HFF-Myc (cell line): ENCODE data around the gene COL5A1.

ENCODE experiments used
- DNase-seq: peaks from one replicate; pipeline ENCODE4 v3.0.0-alpha.2; 2011; ENCODE audit warnings: low read depth; ENCODE audit errors: extremely low read depth
- H3K4me3 ChIP-seq: replicated peaks from 2 replicates; pipeline ENCODE4 v1.5.1; 2011; ENCODE audit warnings: low read depth, mild to moderate bottlenecking, control low read depth, low read length
- TF ChIP-seq, protein P1 (sequence below): IDR thresholded peaks from 2 replicates; pipeline ENCODE4 v1.5.1; 2012; ENCODE audit warnings: mild to moderate bottlenecking, low read depth, low read length, control low read depth; ENCODE audit errors: missing control alignments

Gene COL5A1

DNA sequence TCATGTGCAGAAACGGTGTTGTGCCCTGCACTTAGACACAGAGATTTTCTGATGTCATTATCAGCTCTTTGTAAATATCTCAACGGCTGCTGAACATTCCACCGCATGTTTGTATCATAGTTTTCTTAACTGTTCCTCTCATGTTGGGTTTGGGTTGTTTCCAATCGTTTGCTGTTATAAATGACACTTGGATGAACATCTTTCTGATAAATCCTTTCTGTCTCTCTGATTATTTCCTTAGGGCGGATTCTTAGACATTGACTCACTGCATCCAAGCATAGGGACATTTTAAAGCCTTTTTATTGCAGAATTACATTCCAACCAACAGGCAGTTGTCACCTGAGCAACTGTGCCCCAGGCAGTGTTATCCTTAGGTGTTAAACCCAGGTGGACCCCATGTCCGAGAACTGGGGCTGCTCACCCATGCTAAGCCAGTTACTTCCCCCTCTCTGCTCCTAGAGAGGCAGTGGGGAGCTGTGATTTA lies 28.5 kb downstream of the COL5A1 start:
- no peak for DNase-seq
- no peak overlapping the region for H3K4me3 ChIP-seq
- TF ChIP-seq, protein P1, sequence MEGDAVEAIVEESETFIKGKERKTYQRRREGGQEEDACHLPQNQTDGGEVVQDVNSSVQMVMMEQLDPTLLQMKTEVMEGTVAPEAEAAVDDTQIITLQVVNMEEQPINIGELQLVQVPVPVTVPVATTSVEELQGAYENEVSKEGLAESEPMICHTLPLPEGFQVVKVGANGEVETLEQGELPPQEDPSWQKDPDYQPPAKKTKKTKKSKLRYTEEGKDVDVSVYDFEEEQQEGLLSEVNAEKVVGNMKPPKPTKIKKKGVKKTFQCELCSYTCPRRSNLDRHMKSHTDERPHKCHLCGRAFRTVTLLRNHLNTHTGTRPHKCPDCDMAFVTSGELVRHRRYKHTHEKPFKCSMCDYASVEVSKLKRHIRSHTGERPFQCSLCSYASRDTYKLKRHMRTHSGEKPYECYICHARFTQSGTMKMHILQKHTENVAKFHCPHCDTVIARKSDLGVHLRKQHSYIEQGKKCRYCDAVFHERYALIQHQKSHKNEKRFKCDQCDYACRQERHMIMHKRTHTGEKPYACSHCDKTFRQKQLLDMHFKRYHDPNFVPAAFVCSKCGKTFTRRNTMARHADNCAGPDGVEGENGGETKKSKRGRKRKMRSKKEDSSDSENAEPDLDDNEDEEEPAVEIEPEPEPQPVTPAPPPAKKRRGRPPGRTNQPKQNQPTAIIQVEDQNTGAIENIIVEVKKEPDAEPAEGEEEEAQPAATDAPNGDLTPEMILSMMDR, result no peak

DNA sequence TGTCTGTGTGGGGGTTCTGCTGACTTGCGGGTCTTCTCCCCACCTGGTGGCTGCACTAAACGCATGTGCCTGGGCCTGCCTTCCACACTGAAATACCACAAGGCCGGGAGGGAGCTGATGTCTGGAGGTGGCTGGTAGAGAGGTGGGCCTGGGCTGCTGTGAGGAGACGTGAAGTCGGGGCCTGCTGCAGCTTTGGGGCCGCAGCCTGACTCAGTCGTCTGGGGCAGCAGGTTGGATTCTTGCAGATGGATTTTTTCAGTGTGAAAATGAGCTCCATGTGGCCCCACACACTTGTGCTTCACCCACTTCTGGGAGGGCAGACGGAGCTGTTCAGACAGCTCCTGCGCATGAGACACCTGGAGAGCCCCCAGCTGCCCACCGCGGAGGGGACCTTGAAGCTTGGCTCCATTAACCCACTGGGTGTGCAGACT lies 29.3 kb downstream of the COL5A1 start:
- no peak overlapping the region for H3K4me3 ChIP-seq
- DNase-seq, result no peak
- TF ChIP-seq, protein P1, result no peak

DNA sequence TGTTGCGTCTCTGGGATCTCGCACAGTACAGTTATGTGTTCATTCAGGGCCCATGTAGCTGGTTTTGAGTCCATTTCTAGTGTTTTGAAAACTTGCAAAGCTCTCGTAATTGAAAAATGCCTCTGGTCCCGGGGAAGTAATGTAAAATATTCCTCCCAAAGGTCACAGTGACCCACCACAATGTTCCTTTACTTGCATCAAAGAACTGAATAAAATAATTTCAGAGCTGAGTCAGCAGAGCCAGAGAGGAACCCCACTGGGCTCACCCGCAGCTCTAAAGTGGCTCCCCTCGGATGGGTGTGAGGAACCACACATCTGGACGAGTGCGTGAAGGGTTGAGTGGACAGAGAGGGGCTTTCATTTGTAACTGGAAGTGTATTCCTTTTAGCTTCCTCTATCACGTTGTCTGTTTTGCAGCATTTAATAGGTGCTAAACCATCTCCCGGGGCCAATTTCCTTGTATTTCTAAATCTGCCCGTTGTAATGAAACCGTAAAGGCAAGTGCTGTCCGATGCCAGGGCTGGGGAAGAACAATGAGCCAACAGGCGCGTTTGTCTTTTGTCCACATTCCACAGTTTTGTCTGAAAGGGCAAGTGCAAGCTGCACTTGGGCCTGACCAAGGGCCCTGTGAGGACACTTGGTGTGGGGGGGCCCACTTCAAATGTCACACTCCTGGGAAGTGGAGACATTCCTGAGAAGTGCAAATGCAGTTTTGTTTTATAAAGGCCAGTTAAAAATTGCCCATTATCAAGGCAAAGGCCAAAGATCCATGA lies 29.9 kb downstream of the COL5A1 start:
- TF ChIP-seq, protein P1, result no peak
- no peak for DNase-seq

GRCh38 chr9:134676361-134676760 lies 34.8 kb downstream of the COL5A1 start:
- no peak for DNase-seq
- TF ChIP-seq, protein P1, result no peak
- H3K4me3 ChIP-seq, result no peak overlapping the region

More for the DNA sequence above, 29.9 kb downstream of the COL5A1 start:
- H3K4me3 ChIP-seq, result no peak overlapping the region

- DNase-seq, result no peak
- TF ChIP-seq, protein P1, result no peak
- H3K4me3 ChIP-seq, result no peak overlapping the region
Measured at GRCh38 chr9:134676886-134677285, 35.3 kb downstream of the COL5A1 start.

GRCh38 chr9:134677743-134678142 lies 36.1 kb downstream of the COL5A1 start:
- no peak for DNase-seq
- no peak overlapping the region for H3K4me3 ChIP-seq
- TF ChIP-seq, protein P1, result no peak
